ENCODE results near the gene ATP5F1E.

The ATP5F1E gene

GRCh38 chr20:59006167-59006863 is 25.8 kb downstream of the ATP5F1E start:
- DNase-seq (ENCODE audit: low read depth, low spot score), result no peak

GRCh38 chr20:59005523-59006166 is 26.5 kb downstream of the ATP5F1E start:
- no peak for DNase-seq (ENCODE audit: low read depth, low spot score)

- DNase-seq (ENCODE audit: low read depth, low spot score), result no peak
Observed at GRCh38 chr20:59004763-59005522, 27.2 kb downstream of the ATP5F1E start.

DNA sequence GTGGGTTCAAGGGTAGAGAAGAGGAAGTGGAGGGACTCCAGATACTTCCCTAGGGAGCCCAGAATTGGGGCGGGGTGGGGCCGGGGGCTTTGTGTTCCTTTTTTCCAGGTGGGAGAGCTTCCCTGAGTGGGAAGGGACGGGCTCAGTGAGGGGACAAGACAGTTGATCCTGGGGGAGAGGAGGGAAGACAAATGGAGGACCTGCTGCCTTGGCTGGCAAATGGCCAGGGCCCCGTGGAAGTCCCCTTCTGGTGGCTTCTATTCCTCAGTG is 27.7 kb downstream of the ATP5F1E start:
- no peak for DNase-seq (ENCODE audit: low read depth, low spot score)

DNA sequence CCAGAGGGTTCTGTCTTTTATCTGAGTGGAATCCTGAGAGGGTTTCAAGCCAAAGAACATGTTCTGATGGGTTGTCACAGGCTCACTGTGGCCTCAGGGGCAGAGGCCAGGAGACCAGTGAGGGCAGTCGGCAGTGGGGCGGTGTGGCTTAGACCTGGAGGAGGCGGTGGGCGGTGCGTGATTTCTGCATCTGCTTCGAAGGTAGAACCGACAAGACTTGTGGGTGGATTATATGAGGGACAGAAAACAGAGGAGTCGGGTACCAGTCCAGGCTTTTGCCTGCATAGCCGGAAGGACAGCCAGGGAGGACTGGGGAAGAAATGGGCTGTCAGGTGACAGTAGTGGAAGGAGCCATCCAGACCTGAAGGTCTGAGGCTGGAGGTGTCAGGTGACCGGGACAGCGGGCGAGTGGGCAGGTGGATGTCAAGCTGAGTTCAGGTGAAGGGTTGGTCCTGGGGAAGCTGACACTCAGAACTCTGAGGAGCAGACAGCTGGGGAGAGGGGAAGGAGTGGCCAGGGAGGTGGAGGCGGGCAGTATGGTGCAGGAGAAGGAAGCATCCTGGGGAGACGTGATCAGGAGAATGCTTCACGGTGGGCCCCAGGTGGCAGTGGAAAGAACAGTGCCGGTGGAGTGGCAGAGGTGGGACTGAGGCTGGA is 28.2 kb downstream of the ATP5F1E start:
- no peak for DNase-seq (ENCODE audit: low read depth, low spot score)

- no peak for DNase-seq (ENCODE audit: low read depth, low spot score)
Observed at GRCh38 chr20:59002874-59003399, 29.2 kb downstream of the ATP5F1E start.

DNA sequence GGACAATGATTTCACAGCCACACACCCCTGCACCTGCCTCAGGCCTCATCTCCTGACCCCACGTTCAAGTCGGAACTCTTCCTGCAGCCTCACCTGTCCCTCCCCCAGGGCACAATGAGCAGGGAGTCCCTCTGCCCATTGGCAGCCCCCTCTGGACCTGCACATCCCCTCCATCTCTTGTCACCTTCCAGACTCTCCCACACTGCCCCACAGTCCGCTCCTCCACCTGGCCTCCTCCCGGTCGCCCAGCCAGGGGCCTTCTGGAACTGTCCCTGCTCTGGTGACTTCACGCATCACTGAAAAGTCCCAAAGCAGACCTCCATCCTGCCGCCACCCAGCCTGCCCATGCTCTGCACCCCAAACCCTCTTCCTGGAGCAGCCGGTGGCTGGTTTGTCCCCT is 29.7 kb downstream of the ATP5F1E start:
- DNase-seq (ENCODE audit: low read depth, low spot score), result no peak

DNA sequence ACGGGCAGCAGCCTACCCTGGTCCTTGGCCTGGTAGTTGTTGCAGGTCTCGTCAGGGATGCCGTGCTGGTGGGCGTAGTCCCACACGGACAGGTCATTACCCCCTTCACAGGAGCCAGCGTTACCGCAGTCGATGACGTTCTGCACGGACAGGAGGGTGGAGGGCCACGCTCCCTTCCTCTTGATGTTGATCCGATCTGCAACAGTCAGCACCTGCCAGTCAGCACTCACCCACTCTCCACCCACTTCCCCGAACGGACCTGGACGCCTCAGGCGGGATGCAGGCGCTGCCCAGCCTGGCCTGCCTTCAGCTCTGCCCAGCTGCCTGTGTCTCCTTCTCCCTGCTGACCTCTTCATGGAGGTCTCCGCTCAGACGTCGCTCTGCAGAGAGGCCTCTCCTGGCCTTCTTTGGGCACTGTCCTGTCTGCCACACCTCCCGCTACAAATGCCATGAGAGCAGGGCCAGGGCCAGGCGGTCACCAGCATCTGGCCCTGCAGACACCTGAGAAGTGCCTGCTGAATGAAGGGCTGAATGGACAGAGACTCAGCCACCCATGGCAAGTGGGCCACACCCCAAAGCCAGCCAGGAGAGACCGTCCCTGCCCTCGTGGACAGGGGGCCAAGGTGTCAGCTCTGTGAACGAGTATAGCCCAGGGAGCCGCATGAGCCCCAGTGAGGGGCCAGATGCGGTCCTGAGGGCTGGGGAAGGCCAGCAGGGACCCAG is 30.5 kb downstream of the ATP5F1E start:
- no peak for DNase-seq (ENCODE audit: low read depth, low spot score)

GRCh38 chr20:59001068-59001448 is 31.1 kb downstream of the ATP5F1E start:
- no peak for DNase-seq (ENCODE audit: low read depth, low spot score)

GRCh38 chr20:59000326-59000725 is 31.8 kb downstream of the ATP5F1E start:
- DNase-seq (ENCODE audit: low read depth, low spot score), result no peak

GRCh38 chr20:58998656-58999055 is 33.5 kb downstream of the ATP5F1E start:
- no peak for DNase-seq (ENCODE audit: low read depth, low spot score)

DNA sequence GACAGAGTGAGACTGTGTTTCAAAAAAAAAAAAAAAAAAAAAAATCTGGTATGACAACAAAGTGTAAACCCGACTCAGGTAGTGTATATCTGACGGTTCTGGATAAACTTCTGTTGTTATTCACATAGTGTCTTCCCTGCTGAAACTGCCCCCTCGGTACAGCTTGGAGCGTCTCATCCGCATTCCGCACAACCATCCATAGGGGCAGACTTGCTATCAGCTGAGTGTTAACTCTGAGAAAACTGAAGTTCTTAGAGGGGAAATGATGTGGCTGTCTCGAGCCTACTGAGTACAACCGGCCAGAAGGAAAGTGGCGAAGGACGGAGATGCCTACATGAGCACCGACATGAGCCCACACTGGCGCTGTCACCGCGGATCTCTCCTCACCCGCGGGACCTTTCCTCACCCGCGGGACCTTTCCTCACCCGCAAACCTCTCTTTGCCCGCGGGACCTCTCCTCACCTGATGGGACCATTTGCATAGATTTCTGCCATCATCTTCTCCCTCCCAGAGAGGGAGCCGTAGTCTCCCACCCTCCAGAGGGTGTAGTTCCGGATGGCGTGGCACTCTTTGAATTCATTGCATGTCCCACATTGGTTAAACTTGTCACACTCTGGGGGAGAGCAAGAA is 34.9 kb downstream of the ATP5F1E start:
- no peak for DNase-seq (ENCODE audit: low read depth, low spot score)

DNA sequence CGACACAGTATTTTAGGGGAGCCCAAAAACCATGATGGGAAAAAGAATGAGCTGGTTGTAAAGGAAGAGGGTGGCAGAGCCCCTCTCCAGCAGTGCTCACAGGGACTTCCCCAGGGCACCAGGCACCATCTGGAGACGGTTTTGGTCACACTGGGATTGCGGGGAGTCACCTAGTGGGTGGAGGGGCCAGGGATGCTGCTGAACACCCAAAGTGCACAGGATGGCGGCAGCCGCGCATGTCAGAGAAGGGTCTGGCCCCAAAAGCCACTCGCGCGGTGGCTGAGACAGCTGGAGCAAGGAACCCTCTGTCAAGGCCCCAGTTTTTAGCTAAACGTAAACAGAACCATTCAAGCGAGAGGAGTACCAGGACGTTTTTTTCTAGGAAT is 35.9 kb downstream of the ATP5F1E start:
- no peak for DNase-seq (ENCODE audit: low read depth, low spot score)

DNA sequence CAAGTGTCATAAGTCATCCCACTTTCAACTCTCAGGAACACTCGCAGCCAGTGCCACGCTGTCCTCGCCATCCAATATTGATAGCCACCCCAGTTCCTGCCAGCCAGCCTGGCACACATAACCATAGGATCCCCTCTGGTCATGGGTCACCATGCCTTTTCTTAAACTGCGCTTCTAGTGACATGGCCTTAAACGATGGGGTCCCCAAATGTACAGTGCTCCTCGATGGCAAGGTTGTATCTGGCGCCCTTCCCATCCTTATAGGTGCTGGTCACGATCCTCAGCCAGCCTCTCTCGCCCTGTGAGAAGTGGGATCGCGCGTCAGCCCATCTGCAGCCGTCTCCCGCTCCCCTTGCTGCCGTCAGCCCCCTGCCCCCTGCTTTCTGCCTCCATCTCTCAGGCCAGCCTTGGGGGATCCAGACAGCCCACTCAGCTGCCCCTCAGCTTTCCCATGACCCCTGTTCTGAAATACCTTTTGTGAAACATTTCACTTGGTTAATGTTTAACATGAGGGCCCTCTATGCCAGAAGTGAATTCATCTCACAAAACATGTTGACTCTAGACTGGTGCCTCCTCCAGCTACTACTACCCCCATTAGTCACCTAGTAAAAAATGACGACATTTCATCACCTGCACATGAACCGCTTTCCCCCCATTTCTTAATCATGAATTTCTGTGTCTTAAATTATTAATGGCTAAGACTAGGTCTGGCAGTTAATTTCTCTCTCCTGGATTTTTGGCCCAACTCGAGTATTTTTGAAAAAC is 36.5 kb downstream of the ATP5F1E start:
- DNase-seq (ENCODE audit: low read depth, low spot score), result no peak

- DNase-seq (ENCODE audit: low read depth, low spot score), result no peak
Observed at GRCh38 chr20:58994390-58995159, 37.6 kb downstream of the ATP5F1E start.

DNA sequence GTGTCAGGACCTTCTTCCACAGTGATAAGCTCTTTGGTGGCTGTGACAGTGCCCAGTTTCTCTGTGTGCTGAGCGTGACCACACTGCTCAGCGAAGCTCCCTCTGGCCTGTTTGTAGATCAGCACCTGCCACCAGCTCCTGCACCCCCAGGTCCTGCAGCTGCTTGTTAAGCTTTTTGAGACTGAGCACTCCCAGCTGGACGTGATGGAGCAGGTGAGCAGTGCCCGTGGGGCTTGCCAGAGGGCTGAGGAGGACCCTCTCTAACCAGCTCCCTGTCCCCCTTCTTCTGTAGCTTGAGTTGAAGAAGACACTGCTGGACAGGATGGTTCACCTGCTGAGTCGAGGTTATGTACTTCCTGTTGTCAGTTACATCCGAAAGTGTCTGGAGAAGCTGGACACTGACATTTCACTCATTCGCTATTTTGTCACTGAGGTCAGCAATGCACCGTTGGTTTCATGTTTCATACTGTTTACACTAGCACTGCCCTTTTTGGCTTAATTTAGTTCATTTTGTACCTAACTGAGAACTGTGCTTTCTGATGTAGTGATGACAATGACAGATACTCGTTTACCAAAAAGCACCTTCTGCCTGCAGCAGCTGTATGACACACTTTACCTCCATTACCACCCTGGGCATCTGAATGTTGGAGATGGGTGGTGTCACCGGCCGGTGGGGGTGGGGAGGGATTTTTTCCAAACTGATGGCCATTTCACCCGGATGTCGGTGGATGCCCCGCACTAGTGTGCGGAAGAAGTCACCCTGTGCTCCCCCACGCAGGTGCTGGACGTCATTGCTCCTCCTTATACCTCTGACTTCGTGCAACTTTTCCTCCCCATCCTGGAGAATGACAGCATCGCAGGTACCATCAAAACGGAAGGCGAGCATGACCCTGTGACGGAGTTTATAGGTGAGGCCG is 38.5 kb downstream of the ATP5F1E start:
- no peak for DNase-seq (ENCODE audit: low read depth, low spot score)

GRCh38 chr20:58992911-58993310 is 39.2 kb downstream of the ATP5F1E start:
- no peak for DNase-seq (ENCODE audit: low read depth, low spot score)

GRCh38 chr20:58991715-58992114 is 40.4 kb downstream of the ATP5F1E start:
- no peak for DNase-seq (ENCODE audit: low read depth, low spot score)
